Measurements from ENCODE around the gene LMCD1. TPM values are rescaled to one million over a fixed set of nuclear protein-coding genes. Genes with fewer than 3 reads are reported as not detected.

The LMCD1 gene
- total and polyA plus RNA-seq, 2 of the 8 experiments (the other 6 are each of a cell fraction or from before 2014, with no cell fraction given): 12.3 to 26.5 TPM

GRCh38 chr3:8578282-8578681 lies 76.7 kb downstream of the LMCD1 start (continued):
- TF ChIP-seq GTF2F1 (IDR thresholded peaks at IDR 0.05; ENCODE audit: borderline replicate concordance, low read depth, low read length) (no peak), TAF1 (IDR thresholded peaks at IDR 0.05; ENCODE audit: low read depth, low read length) (no peak), EP300 (IDR thresholded peaks at IDR 0.05; ENCODE audit: borderline replicate concordance in 1 of 2, low read depth in 2 of 2, low read length in 2 of 2) (no peak), GABPA (IDR thresholded peaks at IDR 0.05; ENCODE audit: borderline replicate concordance, insufficient read depth, low read length) (no peak)
- TF ChIP-seq, protein P1, sequence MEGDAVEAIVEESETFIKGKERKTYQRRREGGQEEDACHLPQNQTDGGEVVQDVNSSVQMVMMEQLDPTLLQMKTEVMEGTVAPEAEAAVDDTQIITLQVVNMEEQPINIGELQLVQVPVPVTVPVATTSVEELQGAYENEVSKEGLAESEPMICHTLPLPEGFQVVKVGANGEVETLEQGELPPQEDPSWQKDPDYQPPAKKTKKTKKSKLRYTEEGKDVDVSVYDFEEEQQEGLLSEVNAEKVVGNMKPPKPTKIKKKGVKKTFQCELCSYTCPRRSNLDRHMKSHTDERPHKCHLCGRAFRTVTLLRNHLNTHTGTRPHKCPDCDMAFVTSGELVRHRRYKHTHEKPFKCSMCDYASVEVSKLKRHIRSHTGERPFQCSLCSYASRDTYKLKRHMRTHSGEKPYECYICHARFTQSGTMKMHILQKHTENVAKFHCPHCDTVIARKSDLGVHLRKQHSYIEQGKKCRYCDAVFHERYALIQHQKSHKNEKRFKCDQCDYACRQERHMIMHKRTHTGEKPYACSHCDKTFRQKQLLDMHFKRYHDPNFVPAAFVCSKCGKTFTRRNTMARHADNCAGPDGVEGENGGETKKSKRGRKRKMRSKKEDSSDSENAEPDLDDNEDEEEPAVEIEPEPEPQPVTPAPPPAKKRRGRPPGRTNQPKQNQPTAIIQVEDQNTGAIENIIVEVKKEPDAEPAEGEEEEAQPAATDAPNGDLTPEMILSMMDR (IDR thresholded peaks at IDR 0.05; ENCODE audit: control extremely low read depth in 1 of 3, insufficient read depth in 1 of 3, low read depth in 1 of 3, low read length in 3 of 3): no peak

All from H1 (cell line).